HG03571 (cell line): ENCODE data around the gene PRRC2A.

ENCODE experiments used
- ATAC-seq: cut with Tn5 transposase; IDR thresholded peaks from one replicate; pipeline ENCODE4 v1.9.1; 2021; ENCODE audit not compliant: unreplicated experiment

The PRRC2A gene

DNA sequence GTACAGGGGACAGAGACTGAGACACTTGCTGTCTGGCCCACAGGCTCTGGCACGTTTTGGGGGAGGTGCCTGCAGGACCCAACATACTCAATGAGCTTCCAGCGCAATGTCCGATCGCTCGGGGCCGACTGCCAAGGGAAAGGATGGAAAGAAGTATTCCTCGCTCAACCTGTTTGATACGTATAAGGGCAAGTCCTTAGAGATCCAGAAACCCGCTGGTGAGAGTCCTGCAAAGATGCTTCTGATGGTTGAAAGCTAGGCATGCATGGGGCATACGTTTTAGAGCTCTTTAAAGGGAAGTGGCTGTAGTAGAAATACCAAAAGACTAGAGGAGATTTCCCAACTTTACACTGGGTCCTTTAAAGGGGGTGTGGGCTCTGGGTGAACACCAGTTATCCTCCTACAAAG, 2.2 kb downstream of the PRRC2A start:
- no peak for ATAC-seq

DNA sequence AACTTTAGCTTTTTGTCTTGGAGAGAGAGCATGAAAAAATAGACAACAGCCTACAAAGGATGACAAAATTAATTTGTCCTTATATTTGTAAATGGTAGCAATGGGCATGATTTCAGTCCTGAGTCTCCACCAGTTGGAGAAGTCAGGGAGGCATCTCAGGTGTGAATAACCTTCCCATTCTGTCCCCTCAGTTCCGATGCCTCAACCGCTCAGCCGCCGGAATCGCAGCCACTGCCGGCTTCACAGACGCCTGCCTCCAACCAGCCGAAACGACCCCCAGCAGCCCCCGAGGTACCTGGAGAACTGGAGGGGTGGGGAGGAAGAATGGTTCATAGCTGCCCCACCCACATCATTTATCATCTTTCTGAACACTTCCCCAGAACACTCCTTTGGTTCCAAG, 3.6 kb downstream of the PRRC2A start:
- no peak for ATAC-seq

DNA sequence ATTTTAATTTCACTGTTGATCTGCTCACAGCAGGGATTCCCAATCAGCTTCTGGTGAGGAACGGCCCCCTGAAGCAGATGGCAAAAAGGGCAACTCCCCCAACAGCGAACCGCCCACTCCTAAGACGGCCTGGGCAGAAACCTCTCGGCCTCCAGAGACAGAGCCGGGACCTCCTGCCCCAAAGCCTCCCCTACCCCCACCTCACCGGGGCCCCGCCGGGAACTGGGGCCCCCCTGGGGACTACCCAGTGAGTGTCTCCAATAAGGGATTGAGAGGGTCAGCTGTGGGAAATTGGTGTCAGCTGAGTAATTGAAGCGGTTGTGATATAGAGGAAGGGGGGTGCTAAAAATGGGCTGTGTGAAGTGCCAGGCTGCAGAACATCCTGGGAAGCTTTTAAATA, 6.4 kb downstream of the PRRC2A start:
- no peak for ATAC-seq

DNA sequence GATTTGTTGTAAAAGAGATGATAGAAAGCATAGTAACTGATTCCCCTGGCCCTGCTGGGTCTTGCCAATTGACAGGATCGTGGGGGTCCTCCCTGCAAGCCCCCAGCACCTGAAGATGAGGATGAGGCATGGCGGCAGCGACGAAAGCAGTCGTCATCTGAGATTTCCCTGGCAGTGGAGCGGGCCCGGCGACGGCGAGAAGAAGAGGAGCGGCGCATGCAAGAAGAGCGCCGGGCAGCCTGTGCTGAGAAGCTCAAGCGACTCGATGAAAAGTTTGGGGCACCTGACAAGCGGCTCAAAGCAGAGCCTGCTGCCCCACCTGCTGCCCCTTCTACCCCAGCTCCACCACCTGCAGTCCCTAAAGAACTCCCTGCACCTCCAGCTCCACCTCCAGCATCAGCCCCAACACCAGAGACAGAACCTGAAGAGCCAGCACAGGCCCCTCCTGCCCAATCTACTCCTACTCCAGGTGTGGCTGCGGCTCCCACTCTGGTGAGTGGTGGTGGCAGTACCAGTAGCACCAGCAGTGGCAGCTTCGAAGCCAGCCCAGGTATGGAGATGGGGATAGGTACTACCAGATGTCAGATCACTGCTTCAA, 7.3 kb downstream of the PRRC2A start:
- ATAC-seq: no peak

DNA sequence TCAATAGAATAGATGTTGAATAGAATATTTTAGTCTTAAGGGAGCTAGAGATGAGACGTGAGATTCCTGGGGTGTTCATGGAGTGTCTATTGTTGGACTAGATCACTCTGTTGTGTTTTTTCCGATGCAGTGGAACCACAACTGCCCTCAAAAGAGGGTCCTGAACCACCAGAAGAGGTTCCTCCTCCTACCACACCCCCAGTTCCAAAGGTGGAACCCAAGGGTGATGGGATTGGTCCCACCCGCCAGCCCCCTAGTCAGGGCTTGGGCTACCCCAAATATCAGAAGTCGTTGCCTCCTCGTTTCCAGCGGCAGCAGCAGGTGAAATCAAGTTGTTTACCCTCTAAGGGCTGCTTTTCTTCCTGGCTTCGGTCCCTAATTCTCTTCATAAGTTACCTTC, 8.5 kb downstream of the PRRC2A start:
- no peak for ATAC-seq

DNA sequence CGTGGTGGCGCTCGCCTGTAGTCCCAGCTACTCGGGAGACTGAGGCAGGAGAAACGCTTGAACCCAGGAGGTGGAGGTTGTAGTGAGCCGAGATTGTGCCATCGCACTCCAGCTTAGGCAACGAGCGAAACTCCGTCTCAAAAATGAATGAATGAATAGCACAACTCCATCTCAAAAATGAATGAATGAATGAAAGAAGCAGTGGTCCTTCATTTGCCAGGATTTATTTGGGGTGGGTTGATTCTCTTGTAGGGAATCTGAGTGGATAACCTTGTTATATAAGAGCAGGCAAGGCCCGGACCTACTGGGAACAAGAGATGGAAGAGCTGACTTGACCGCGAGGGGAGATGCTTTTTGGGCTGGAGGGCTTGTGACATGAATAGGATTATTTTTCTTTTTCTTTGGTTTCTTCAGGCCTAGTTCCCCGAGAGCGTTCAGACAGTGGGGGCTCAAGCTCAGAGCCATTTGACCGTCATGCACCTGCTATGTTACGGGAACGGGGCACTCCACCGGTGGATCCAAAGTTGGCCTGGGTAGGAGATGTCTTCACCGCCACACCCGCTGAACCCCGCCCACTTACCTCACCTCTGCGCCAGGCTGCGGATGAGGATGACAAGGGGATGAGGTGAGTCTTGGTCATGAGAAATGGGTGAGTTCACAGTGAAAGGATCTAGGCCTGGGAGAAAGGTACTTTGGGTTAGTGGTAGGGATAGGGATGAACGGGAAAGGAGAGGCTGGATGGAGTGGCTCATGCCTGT, 9.8 kb downstream of the PRRC2A start:
- ATAC-seq: no peak

DNA sequence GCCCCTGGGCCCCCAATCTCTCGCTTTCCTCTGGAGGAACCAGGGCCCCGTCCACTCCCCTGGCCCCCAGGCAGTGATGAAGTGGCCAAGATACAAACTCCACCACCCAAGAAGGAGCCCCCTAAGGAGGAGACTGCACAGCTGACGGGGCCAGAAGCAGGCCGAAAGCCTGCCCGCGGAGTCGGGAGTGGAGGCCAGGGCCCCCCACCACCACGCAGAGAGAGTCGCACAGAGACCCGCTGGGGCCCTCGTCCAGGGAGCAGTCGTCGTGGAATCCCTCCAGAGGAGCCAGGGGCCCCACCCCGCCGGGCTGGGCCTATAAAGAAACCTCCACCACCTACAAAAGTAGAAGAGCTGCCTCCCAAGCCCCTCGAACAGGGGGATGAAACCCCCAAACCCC, 10.7 kb downstream of the PRRC2A start:
- ATAC-seq: no peak

DNA sequence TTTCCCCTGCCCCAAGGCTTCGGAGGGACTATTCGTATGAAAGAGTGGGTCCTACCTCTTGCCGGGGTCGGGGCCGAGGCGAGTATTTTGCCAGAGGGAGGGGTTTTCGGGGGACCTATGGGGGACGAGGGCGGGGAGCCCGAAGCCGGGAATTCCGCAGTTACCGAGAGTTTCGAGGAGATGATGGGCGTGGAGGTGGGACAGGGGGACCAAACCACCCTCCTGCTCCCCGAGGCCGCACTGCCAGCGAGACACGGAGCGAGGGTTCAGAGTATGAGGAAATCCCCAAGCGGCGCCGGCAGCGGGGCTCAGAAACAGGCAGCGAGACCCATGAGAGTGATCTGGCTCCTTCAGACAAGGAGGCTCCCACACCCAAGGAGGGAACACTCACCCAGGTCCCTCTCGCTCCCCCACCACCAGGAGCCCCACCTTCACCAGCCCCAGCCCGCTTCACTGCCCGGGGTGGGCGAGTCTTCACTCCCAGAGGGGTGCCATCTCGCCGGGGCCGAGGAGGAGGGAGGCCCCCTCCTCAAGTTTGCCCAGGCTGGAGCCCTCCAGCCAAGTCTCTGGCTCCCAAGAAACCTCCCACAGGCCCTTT, 11.3 kb downstream of the PRRC2A start:
- no peak for ATAC-seq

DNA sequence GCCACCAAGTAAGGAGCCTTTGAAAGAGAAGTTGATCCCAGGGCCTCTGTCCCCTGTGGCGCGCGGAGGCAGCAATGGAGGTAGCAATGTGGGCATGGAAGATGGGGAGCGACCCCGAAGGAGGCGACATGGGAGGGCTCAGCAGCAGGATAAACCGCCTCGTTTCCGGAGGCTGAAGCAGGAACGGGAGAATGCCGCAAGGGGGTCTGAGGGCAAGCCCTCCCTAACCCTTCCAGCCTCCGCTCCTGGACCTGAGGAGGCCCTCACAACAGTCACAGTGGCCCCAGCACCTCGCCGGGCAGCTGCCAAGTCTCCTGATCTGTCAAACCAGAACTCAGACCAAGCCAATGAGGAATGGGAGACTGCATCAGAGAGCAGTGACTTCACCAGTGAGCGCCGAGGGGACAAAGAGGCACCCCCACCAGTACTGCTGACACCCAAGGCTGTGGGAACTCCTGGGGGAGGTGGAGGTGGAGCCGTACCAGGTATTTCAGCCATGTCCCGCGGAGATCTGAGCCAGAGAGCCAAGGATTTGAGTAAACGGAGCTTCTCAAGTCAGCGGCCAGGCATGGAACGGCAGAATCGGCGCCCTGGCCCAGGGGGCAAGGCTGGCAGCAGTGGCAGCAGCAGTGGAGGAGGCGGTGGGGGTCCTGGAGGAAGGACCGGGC, 11.9 kb downstream of the PRRC2A start:
- ATAC-seq: no peak

DNA sequence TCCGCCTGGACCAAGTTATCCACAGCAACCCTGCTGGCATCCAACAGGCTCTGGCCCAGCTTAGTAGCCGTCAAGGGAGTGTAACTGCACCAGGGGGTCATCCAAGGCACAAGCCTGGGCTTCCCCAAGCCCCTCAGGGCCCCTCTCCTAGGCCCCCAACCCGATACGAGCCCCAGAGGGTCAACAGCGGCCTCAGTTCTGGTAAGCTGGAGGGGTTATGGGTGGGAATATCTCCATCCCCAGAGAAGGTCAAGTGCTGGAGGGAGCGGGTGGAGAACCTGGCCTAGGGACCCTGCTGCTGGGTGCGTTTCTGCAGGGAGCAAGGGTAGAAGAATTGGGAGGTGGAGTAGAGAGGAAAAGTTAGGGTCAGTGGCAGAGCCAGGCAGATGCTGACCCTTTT, 12.9 kb downstream of the PRRC2A start:
- no peak for ATAC-seq

DNA sequence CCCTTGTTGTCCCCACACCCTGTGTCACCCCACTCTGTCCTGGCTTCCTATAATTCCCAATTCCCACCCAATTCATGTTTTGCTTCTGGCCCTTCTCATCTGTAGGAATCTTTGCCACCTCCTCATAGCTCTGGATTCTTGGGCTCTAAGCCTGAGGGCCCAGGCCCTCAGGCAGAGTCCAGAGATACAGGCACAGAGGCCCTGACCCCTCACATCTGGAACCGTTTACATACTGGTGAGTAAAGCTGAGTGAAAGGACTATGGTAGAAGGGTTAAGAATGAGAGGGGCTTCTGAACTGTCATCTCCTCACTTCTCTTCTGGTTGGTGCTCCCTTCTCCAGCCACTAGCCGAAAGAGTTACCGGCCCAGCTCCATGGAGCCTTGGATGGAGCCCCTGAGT, 13.6 kb downstream of the PRRC2A start:
- no peak for ATAC-seq

DNA sequence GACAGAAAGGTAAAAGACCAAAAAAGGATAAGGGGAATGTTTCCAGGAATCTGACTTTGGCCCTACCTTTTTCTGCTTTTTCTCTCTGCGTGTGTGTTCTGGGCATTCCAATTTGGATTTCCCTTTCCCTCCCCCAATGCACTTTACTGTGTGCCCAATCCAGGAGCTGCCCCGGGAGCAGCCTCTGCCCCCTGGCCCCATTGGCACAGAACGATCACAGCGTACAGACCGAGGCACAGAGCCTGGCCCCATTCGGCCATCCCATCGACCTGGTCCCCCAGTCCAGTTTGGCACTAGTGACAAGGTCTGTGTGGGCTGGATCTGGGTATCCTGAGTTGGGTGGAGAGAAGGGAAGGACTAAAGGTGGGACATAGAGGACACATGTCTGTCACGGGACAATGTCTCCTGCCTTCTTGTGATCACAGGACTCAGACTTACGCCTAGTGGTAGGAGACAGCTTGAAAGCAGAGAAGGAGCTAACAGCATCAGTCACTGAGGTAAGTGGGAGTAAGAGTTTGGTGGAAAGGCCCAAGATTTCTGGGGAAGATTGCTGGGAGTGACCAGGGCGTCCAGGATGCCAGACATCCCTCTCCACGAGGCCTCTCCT, 14.6 kb downstream of the PRRC2A start:
- no peak for ATAC-seq

DNA sequence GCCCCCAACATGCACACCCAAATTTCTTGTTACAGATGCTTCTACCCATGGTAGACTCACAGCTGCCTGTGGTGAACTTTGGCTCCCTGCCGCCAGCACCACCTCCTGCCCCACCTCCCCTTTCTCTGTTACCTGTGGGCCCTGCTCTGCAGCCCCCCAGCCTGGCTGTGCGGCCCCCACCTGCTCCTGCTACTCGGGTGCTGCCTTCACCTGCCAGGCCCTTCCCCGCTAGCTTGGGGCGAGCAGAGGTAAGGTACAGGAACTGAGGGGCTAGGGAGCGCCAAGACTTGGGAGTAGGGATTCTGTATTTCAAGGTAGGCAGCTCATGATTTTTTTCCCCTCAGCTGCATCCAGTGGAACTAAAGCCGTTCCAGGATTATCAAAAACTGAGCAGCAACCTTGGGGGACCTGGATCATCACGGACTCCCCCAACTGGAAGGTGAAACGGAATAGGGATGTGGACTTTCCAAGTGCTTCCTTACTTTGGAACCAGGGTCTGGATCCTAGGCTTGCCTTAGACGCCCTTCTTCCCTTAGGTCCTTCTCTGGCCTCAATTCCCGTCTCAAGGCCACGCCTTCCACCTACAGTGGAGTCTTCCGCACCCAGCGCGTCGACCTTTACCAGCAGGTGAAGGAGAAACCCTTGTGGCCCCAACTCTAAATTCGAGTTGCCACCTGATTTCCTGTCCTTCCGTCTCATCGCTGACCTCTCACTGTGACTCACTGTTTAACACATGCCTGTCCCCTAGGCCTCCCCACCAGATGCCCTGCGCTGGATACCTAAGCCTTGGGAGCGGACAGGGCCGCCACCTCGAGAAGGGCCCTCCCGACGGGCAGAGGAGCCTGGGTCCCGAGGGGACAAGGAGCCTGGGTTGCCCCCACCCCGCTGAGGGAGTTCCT, 16.4 kb downstream of the PRRC2A start:
- no peak for ATAC-seq

DNA sequence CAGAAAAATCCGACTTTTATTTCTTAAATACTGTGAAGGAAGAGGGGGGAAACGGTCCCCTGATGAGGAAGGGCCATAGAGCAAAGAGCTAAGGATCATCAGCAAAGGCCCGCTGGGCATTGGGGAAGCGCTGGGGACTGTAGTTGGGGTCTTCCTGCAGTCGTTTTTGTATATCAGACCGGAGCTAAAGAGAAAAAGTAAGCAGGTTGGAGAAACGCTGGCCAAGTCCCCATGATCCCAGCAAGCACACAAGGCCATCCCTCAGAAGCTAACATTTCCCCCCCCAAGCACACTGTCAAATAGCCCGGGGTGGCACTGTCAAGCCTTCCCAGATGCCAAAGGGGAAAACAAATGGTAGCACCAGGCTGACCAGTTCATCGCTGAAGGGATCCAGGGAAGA, 18.5 kb downstream of the PRRC2A start:
- ATAC-seq: no peak

DNA sequence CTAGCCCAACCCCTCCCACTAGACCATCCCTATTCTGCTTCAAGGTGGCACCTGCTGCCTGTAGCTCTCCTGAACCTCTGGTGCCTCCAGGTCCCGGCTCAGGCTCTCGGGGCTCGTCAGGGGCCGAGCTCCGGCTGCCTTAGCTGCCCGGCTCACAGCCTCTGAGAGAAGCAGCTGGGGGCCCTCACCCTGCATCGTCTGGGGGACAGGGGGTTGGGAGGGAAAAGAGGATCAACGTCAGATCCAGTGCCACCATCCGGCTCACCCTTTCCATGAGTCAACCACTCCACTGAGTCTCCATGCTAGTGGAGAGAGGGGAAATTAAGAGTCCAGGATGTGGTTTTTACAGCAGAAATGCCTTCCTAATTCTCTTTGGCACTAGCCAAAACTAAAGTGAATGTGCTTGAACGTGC, 18.9 kb downstream of the PRRC2A start:
- ATAC-seq: no peak

DNA sequence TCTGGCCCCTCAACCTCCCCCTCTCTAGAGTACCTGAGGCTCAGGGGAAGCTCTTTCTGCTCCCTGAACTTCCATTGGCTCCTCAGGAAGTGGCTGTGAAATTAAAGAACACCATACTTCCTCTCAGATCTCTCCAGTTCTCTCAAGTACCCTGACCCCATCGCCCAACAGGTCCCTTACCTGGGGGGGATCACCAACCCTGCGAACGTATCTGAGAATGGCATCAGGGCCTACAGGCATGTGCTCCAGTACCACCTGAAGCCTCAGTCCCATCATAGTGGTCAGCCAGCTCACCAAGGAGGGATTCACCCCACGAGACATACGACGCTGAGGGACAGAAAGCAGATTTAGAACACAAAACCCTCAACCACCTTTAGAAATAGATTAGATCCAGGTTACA, 20.1 kb downstream of the PRRC2A start:
- no peak for ATAC-seq

DNA sequence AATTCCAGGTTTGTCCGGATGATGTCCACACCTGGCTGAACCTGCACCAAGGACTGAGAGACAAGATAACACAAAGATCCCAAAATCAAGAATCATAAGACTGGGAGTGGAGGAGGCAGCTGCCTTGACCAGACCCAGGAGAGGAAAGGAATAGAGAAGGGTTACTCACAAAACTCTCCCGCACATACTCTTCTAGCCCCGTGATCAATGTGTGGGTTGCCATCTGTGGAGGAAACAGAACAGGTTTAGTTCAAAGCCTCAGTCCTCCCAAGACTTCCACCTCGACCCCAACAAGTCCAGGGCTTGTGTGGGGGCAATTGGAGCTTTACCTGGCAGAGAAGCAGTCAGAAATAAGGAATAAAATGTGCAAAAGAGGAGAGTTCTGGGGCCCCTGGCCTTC, 20.9 kb downstream of the PRRC2A start:
- no peak for ATAC-seq

DNA sequence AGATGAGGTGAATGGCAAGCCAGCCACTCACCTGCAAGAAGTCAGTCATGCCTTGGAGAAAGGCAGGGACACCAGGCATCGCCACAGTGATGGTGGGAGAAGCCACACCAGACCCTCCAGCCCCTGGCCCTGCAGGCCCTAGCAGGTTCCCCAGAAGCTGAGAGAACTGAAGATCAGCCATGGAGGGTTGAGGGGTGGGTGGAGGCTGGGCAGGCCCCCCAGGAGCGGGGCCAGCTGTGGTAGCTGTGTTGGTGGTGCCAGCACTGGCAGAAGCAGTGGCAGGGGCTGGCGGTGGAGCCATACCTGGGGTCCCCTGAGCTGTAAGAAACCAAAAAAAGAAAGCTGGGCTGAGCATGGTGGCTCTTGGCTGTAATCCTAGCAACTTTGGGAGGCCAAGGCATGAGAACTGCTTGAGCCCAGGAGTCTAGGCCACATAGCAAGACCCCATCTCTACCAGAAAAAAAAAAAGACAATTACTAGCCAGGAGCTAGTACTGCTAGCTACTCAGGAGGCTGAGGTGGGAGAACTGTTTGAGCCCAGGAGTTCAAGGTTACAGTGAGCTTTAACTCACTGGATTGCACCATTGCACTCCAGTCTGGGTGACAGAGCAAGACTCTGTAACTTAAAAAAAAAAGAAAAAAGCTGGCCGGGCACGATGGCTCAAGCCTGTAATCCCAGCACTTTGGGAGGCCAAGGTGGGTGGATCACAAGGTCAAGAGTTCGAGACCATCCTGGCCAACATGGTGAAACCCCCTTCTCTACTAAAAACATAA, 22.5 kb downstream of the PRRC2A start:
- ATAC-seq: no peak

DNA sequence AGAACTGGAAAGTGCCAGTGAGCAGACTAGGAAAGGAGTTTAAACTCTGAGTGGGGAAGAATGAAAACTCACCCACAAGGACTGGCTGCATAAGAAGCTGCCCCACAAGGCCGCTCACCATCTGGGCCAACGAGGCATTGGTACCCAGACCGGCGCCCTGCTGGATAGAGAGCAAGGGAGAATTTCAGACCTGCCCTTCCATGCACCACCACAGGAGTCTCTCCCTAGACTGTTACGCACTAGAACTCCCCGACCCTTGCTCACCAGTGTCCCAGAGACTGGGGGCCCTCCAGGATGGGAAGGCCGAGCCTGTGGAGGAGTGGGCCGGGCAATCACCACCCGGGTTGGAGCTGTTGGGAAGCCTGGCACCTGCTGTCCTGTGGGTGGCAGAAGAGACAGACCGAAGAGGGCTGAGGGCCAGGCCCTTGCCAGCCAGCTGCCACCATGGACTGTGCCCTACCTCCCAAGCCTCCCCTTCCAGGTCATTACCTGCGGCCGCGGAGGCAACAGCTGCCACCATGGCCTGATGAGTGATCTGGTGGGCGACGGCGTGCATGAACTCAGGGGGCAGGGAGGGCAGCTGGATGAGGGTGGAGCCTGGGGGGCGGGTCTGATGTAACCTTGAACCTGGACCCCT, 23.4 kb downstream of the PRRC2A start:
- ATAC-seq: no peak
